ENCODE measurements around the gene DNAI4.

DNA sequence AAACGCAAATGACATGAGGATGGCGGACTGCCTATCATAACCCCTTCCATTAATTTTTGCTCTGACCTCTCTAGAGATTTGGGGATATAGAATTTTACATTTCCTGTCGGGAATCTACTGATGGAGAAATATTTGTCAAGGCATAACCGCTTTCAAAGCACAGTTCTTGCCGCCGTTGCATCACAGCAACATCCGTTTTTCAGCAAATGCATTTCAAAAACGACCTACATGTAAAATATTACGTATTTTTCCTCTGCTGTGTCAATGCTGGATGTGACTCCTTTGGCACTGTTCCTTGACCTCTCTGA is 5.0 kb upstream of the DNAI4 start:
- TF ChIP-seq, protein P1, sequence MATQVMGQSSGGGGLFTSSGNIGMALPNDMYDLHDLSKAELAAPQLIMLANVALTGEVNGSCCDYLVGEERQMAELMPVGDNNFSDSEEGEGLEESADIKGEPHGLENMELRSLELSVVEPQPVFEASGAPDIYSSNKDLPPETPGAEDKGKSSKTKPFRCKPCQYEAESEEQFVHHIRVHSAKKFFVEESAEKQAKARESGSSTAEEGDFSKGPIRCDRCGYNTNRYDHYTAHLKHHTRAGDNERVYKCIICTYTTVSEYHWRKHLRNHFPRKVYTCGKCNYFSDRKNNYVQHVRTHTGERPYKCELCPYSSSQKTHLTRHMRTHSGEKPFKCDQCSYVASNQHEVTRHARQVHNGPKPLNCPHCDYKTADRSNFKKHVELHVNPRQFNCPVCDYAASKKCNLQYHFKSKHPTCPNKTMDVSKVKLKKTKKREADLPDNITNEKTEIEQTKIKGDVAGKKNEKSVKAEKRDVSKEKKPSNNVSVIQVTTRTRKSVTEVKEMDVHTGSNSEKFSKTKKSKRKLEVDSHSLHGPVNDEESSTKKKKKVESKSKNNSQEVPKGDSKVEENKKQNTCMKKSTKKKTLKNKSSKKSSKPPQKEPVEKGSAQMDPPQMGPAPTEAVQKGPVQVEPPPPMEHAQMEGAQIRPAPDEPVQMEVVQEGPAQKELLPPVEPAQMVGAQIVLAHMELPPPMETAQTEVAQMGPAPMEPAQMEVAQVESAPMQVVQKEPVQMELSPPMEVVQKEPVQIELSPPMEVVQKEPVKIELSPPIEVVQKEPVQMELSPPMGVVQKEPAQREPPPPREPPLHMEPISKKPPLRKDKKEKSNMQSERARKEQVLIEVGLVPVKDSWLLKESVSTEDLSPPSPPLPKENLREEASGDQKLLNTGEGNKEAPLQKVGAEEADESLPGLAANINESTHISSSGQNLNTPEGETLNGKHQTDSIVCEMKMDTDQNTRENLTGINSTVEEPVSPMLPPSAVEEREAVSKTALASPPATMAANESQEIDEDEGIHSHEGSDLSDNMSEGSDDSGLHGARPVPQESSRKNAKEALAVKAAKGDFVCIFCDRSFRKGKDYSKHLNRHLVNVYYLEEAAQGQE (IDR thresholded peaks at IDR 0.05; ENCODE audit: insufficient replicate concordance, low read depth): no peak
- TF ChIP-seq, protein P2, sequence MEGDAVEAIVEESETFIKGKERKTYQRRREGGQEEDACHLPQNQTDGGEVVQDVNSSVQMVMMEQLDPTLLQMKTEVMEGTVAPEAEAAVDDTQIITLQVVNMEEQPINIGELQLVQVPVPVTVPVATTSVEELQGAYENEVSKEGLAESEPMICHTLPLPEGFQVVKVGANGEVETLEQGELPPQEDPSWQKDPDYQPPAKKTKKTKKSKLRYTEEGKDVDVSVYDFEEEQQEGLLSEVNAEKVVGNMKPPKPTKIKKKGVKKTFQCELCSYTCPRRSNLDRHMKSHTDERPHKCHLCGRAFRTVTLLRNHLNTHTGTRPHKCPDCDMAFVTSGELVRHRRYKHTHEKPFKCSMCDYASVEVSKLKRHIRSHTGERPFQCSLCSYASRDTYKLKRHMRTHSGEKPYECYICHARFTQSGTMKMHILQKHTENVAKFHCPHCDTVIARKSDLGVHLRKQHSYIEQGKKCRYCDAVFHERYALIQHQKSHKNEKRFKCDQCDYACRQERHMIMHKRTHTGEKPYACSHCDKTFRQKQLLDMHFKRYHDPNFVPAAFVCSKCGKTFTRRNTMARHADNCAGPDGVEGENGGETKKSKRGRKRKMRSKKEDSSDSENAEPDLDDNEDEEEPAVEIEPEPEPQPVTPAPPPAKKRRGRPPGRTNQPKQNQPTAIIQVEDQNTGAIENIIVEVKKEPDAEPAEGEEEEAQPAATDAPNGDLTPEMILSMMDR (IDR thresholded peaks at IDR 0.05; ENCODE audit: insufficient read depth, low read length): no peak
- 0 out of 2 replicates have a peak, but pooled peaks have one; percentile 13 for TF ChIP-seq POLR2AphosphoS5 (IDR thresholded peaks at IDR 0.05; ENCODE audit: low read depth)
